Mesendoderm (in vitro differentiated cells): ENCODE data around the gene PRKD3.

Experiments
- DNase-seq: peaks from one replicate; pipeline ENCODE4 v3.0.0; 2013
- H2AK5ac ChIP-seq: 2 replicates; pipeline ENCODE4 v1.6.1; 2013; ENCODE audit warnings: low read length, inconsistent platforms
- H2BK120ac ChIP-seq: 2 replicates; pipeline ENCODE4 v1.6.1; 2013; ENCODE audit warnings: low read depth, mild to moderate bottlenecking, low read length, moderate library complexity, mixed read lengths
- H2BK15ac ChIP-seq: replicated peaks from 2 replicates; pipeline ENCODE4 v1.6.1; 2013; ENCODE audit warnings: low read depth, mild to moderate bottlenecking, moderate library complexity
- H2BK5ac ChIP-seq: 2 replicates; pipeline ENCODE4 v1.6.1; 2013; ENCODE audit warnings: low read length, inconsistent platforms
- H3K18ac ChIP-seq: 2 replicates; pipeline ENCODE4 v1.6.1; 2013; ENCODE audit warnings: mild to moderate bottlenecking, low read length, mixed read lengths
- H3K23ac ChIP-seq: one replicate; pipeline ENCODE4 v1.6.1; 2013; ENCODE audit warnings: low read length
- H3K27ac ChIP-seq: 2 replicates; pipeline ENCODE4 v1.5.1; 2013; ENCODE audit warnings: low read depth, mild to moderate bottlenecking, inconsistent platforms, low read length, moderate library complexity
- H3K27me3 ChIP-seq: 2 replicates; pipeline ENCODE4 v1.6.1; 2013; ENCODE audit warnings: low read length, control low read depth, mild to moderate bottlenecking, inconsistent platforms; ENCODE audit not compliant: insufficient read depth, poor library complexity
- H3K36me3 ChIP-seq: 2 replicates; pipeline ENCODE4 v1.6.1; 2013; ENCODE audit warnings: low read length, inconsistent platforms; ENCODE audit not compliant: control insufficient read depth, insufficient read depth
- H3K4ac ChIP-seq: one replicate; pipeline ENCODE4 v1.6.1; 2013; ENCODE audit warnings: low read depth, mild to moderate bottlenecking, low read length, moderate library complexity
- H3K4me1 ChIP-seq: 2 replicates; pipeline ENCODE4 v1.6.1; 2013; ENCODE audit warnings: low read depth, low read length, inconsistent platforms; ENCODE audit not compliant: control insufficient read depth
- H3K4me2 ChIP-seq: 2 replicates; pipeline ENCODE4 v1.6.1; 2013; ENCODE audit warnings: low read length
- H3K4me3 ChIP-seq: 2 replicates; pipeline ENCODE4 v1.5.1; 2013; ENCODE audit warnings: mild to moderate bottlenecking, low read length
- H3K56ac ChIP-seq: one replicate; pipeline ENCODE4 v1.6.1; 2013; ENCODE audit warnings: low read length
- H3K79me1 ChIP-seq: 2 replicates; pipeline ENCODE4 v1.6.1; 2013; ENCODE audit warnings: low read length, inconsistent platforms
- H3K79me2 ChIP-seq: 2 replicates; pipeline ENCODE4 v1.6.1; 2013; ENCODE audit warnings: mild to moderate bottlenecking, low read length; ENCODE audit not compliant: control insufficient read depth, insufficient read depth
- H3K9ac ChIP-seq: 2 replicates; pipeline ENCODE4 v1.6.1; 2013; ENCODE audit warnings: low read length, inconsistent platforms
- H4K5ac ChIP-seq: one replicate; pipeline ENCODE4 v1.6.1; 2013; ENCODE audit warnings: low read length
- H4K8ac ChIP-seq: one replicate; pipeline ENCODE4 v1.6.1; 2013; ENCODE audit warnings: low read depth, mild to moderate bottlenecking, control low read depth, low read length, moderate library complexity
- WGBS: extraction: QIAGEN DNeasy Blood & Tissue Kit; methylation state at CpG from one replicate; pipeline ENCODE4 v1.1.7; 2013; ENCODE audit warnings: low lambda C conversion rate, missing lambda C conversion rate; ENCODE audit not compliant: insufficient coverage; ENCODE audit errors: extremely low coverage; 5-methylcytosine and 5-hydroxymethylcytosine counted together

The PRKD3 gene

GRCh38 chr2:37291680-37292079 lies 33.0 kb downstream of the PRKD3 start:
- peaks cover 21% of the 10 kb centered on the region for H3K79me2 ChIP-seq
- H3K4me1 ChIP-seq: no peaks in the 10 kb centered on the region
- no peak overlapping the region for H2AK5ac ChIP-seq
- no peak overlapping the region for H4K8ac ChIP-seq
- H3K27me3 ChIP-seq: no peaks in the 10 kb centered on the region
- H3K56ac ChIP-seq: no peak overlapping the region
- no peaks in the 10 kb centered on the region for H3K36me3 ChIP-seq
- no peak overlapping the region for H3K4me2 ChIP-seq
- no peak overlapping the region for H2BK5ac ChIP-seq
- H4K5ac ChIP-seq: no peak overlapping the region
- H2BK15ac ChIP-seq: no peak overlapping the region
- no peak for DNase-seq
- no peak overlapping the region for H2BK120ac ChIP-seq
- no peak overlapping the region for H3K18ac ChIP-seq
- no peak overlapping the region for H3K27ac ChIP-seq
- peaks cover 6% of the 10 kb centered on the region for H3K79me1 ChIP-seq
- no peak overlapping the region for H3K4ac ChIP-seq
- no peak overlapping the region for H3K9ac ChIP-seq
- no peak overlapping the region for H3K23ac ChIP-seq
- no CpG with 5 or more reads among the region's 2 CpGs for WGBS
- H3K4me3 ChIP-seq: no peak overlapping the region

GRCh38 chr2:37287966-37288365 lies 36.7 kb downstream of the PRKD3 start:
- Histone ChIP-seq H3K27me3 (no peaks in the 10 kb centered on the region), H3K27ac (no peak overlapping the region), H3K9ac (no peak overlapping the region), H4K8ac (no peak overlapping the region), H2AK5ac (no peak overlapping the region), H3K56ac (no peak overlapping the region), H2BK15ac (no peak overlapping the region), H3K4me1 (no peaks in the 10 kb centered on the region), H3K23ac (no peak overlapping the region), H2BK120ac (no peak overlapping the region), H4K5ac (no peak overlapping the region), H3K79me2 (peaks cover 3% of the 10 kb centered on the region), H3K79me1 (peaks cover 4% of the 10 kb centered on the region), H3K18ac (no peak overlapping the region), H2BK5ac (no peak overlapping the region), H3K4ac (no peak overlapping the region), H3K4me2 (no peak overlapping the region), H3K4me3 (no peak overlapping the region), H3K36me3 (peaks cover 3% of the 10 kb centered on the region)
- DNase-seq: peak; percentile 37
- no CpG with 5 or more reads among the region's 2 CpGs for WGBS

GRCh38 chr2:37284381-37284780 lies 40.3 kb downstream of the PRKD3 start:
- H3K56ac ChIP-seq: no peak overlapping the region
- no peak overlapping the region for H2BK15ac ChIP-seq
- H3K9ac ChIP-seq: no peak overlapping the region
- no peak overlapping the region for H2AK5ac ChIP-seq
- no peak overlapping the region for H4K8ac ChIP-seq
- no peaks in the 10 kb centered on the region for H3K27me3 ChIP-seq
- H3K23ac ChIP-seq: no peak overlapping the region
- H4K5ac ChIP-seq: no peak overlapping the region
- peaks cover 5% of the 10 kb centered on the region for H3K36me3 ChIP-seq
- no peak overlapping the region for H2BK120ac ChIP-seq
- H3K4me1 ChIP-seq: no peaks in the 10 kb centered on the region
- H3K27ac ChIP-seq: no peak overlapping the region
- no peak overlapping the region for H3K4ac ChIP-seq
- H3K79me2 ChIP-seq: no peaks in the 10 kb centered on the region
- no peak for DNase-seq
- H3K18ac ChIP-seq: no peak overlapping the region
- no peak overlapping the region for H2BK5ac ChIP-seq
- no peaks in the 10 kb centered on the region for H3K79me1 ChIP-seq
- H3K4me3 ChIP-seq: no peak overlapping the region
- no peak overlapping the region for H3K4me2 ChIP-seq

GRCh38 chr2:37283207-37283606 lies 41.4 kb downstream of the PRKD3 start:
- no peak overlapping the region for H3K4ac ChIP-seq
- H3K4me2 ChIP-seq: no peak overlapping the region
- H2AK5ac ChIP-seq: no peak overlapping the region
- H2BK5ac ChIP-seq: no peak overlapping the region
- H2BK15ac ChIP-seq: no peak overlapping the region
- H3K36me3 ChIP-seq: peaks cover 5% of the 10 kb centered on the region
- H3K9ac ChIP-seq: no peak overlapping the region
- no peak overlapping the region for H3K18ac ChIP-seq
- no peak overlapping the region for H3K27ac ChIP-seq
- H3K4me1 ChIP-seq: no peaks in the 10 kb centered on the region
- DNase-seq: no peak
- H4K5ac ChIP-seq: no peak overlapping the region
- H3K4me3 ChIP-seq: no peak overlapping the region
- no peak overlapping the region for H3K23ac ChIP-seq
- no peak overlapping the region for H3K56ac ChIP-seq
- no peaks in the 10 kb centered on the region for H3K79me1 ChIP-seq
- H3K27me3 ChIP-seq: no peaks in the 10 kb centered on the region
- H4K8ac ChIP-seq: no peak overlapping the region
- WGBS: no CpG with 5 or more reads among the region's 2 CpGs
- no peak overlapping the region for H2BK120ac ChIP-seq
- no peaks in the 10 kb centered on the region for H3K79me2 ChIP-seq

GRCh38 chr2:37282746-37283145 lies 41.9 kb downstream of the PRKD3 start:
- no peaks in the 10 kb centered on the region for H3K4me1 ChIP-seq
- H4K5ac ChIP-seq: no peak overlapping the region
- no peaks in the 10 kb centered on the region for H3K79me2 ChIP-seq
- H2BK120ac ChIP-seq: no peak overlapping the region
- no peak overlapping the region for H3K4ac ChIP-seq
- H2BK5ac ChIP-seq: no peak overlapping the region
- H3K4me2 ChIP-seq: no peak overlapping the region
- no peak overlapping the region for H2BK15ac ChIP-seq
- peaks cover 5% of the 10 kb centered on the region for H3K36me3 ChIP-seq
- no peak overlapping the region for H3K23ac ChIP-seq
- H2AK5ac ChIP-seq: no peak overlapping the region
- no peak overlapping the region for H3K4me3 ChIP-seq
- DNase-seq: no peak
- no peak overlapping the region for H3K9ac ChIP-seq
- H3K18ac ChIP-seq: no peak overlapping the region
- no peaks in the 10 kb centered on the region for H3K27me3 ChIP-seq
- H3K56ac ChIP-seq: no peak overlapping the region
- H3K27ac ChIP-seq: no peak overlapping the region
- WGBS: no CpG with 5 or more reads among the region's 2 CpGs
- H3K79me1 ChIP-seq: no peaks in the 10 kb centered on the region
- no peak overlapping the region for H4K8ac ChIP-seq

- H3K4me3 ChIP-seq: no peak overlapping the region
- no peak overlapping the region for H2BK15ac ChIP-seq
- H3K56ac ChIP-seq: no peak overlapping the region
- no peak overlapping the region for H4K8ac ChIP-seq
- H3K23ac ChIP-seq: no peak overlapping the region
- no peak overlapping the region for H3K18ac ChIP-seq
- no peak for DNase-seq
- H2AK5ac ChIP-seq: no peak overlapping the region
- H2BK120ac ChIP-seq: no peak overlapping the region
- peaks cover 5% of the 10 kb centered on the region for H3K36me3 ChIP-seq
- no peaks in the 10 kb centered on the region for H3K4me1 ChIP-seq
- H3K4ac ChIP-seq: no peak overlapping the region
- no peak overlapping the region for H3K4me2 ChIP-seq
- no CpG with 5 or more reads among the region's 1 CpG for WGBS
- no peak overlapping the region for H3K27ac ChIP-seq
- H3K27me3 ChIP-seq: no peaks in the 10 kb centered on the region
- H2BK5ac ChIP-seq: no peak overlapping the region
- H3K79me1 ChIP-seq: no peaks in the 10 kb centered on the region
- H3K9ac ChIP-seq: no peak overlapping the region
- H3K79me2 ChIP-seq: no peaks in the 10 kb centered on the region
- H4K5ac ChIP-seq: no peak overlapping the region
Measured at GRCh38 chr2:37281916-37282315, 42.7 kb downstream of the PRKD3 start.
